Mammary epithelial cell (primary cell): Measurements from ENCODE around the gene ARRDC2.
"Not testable (repeated sequence)": the region's sequence is repeated elsewhere in the genome, so short reads cannot be mapped to it uniquely, and the experiment has no call there.

ENCODE experiments used
- EZH2 ChIP-seq: IDR thresholded peaks from 2 replicates; pipeline ENCODE4 v1.6.1; 2012; ENCODE audit warnings: low read length, inconsistent platforms, borderline replicate concordance
- TF ChIP-seq, protein P1 (sequence below), 2 donors: IDR thresholded peaks in 1 of 2; conservative IDR thresholded peaks in 1 of 2; 2 replicates each; pipeline ENCODE4 v1.5.1; 2011 to 2012; ENCODE audit warnings: inconsistent platforms in 2 of 2, low read length in 2 of 2, mild to moderate bottlenecking in 2 of 2, control low read depth in 1 of 2, low read depth in 1 of 2; ENCODE audit not compliant: insufficient read depth in 1 of 2; ENCODE audit errors: extremely low read depth in 1 of 2

DNA sequence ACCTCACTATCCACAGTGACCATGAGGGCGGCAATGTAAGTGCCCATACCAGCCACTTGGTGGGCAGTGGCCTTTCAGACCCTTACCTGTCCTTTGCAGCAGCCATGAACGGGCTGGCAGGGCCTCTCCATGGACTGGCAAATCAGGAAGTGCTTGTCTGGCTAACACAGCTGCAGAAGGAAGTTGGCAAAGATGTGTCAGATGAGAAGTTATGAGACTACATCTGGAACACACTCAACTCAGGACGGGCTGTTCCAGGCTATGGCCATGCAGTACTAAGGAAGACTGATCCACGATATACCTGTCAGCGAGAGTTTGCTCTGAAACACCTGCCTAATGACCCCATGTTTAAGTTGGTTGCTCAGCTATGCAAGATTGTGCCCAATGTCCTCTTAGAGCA lies 23.4 kb downstream of the ARRDC2 start:
- TF ChIP-seq, protein P1, sequence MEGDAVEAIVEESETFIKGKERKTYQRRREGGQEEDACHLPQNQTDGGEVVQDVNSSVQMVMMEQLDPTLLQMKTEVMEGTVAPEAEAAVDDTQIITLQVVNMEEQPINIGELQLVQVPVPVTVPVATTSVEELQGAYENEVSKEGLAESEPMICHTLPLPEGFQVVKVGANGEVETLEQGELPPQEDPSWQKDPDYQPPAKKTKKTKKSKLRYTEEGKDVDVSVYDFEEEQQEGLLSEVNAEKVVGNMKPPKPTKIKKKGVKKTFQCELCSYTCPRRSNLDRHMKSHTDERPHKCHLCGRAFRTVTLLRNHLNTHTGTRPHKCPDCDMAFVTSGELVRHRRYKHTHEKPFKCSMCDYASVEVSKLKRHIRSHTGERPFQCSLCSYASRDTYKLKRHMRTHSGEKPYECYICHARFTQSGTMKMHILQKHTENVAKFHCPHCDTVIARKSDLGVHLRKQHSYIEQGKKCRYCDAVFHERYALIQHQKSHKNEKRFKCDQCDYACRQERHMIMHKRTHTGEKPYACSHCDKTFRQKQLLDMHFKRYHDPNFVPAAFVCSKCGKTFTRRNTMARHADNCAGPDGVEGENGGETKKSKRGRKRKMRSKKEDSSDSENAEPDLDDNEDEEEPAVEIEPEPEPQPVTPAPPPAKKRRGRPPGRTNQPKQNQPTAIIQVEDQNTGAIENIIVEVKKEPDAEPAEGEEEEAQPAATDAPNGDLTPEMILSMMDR (conservative IDR thresholded peaks at IDR 0.05 in 1 of 2, IDR thresholded peaks at IDR 0.05 in 1 of 2; ENCODE audit: extremely low read depth in 1 of 2, insufficient read depth in 1 of 2, low read depth in 1 of 2, low read length in 2 of 2), result not testable (repeated sequence)
- not testable (repeated sequence) for TF ChIP-seq EZH2
